Ramos (cell line): ENCODE measurements around the gene ZSWIM6.

Source experiments
- in situ Hi-C: fragments of 300-500 bp; cut with MboI; formaldehyde crosslinking; loops from one replicate; pipeline ENCODE4 v1.14.3; 2022; ENCODE audit warnings: low sequenced_read_pairs; ENCODE audit not compliant: unreplicated experiment

The ZSWIM6 gene

GRCh38 chr5:61431923-61432620, 100.0 kb downstream of the ZSWIM6 start:
- in situ Hi-C loops, result no loop called here

GRCh38 chr5:61435368-61435767, 103.3 kb downstream of the ZSWIM6 start:
- in situ Hi-C loops, result no loop called here

DNA sequence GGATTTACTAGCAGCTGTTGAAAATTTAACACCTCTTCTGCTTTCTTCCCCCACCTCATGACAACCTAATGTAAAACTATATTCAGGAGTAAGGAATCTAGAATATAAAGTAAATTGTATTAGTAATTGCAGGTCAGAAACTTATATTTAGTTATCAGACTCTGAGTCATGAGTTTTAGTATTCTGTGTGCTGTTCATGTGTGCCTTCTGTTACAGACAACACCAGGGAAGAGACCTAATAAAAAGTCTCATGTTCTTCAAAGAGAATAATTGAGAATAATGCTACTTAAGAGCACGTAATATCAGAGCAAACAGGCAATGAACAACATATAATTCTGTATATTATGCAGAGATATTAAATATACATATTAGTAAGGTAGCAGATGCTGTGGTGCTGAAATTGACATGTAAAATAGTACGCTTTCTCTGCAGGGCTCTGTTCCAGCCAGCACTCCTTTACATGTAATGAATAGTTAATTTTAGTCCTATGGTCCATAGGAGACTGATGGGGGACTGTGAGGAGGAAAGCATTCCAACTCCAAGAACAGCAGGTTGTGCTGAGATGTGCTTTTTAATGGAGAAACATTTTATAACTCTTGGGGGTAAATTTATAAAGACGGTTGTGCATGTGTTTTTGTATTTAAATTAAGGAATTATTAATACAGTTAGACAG, 106.4 kb downstream of the ZSWIM6 start:
- in situ Hi-C loops, result no loop called here

DNA sequence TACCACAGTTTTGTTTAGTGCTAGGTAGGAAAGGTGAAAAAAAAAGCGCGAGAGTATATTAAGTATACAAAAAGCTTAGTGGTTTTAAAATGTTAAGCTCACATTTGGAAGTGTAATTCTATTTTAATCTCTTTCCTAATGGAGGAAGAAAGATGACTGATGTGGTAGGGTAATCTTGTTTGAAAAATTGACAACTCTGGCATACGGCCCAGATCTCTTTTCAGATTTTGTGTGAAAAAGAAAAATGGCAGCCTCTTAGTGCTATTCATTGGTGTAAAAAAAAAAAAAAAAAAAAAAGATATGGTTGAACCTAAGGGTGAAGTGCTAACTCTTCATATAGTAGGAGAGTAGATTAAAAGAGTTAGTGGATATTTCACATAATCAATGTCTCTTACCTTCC, 108.0 kb downstream of the ZSWIM6 start:
- in situ Hi-C loops, result no loop called here

DNA sequence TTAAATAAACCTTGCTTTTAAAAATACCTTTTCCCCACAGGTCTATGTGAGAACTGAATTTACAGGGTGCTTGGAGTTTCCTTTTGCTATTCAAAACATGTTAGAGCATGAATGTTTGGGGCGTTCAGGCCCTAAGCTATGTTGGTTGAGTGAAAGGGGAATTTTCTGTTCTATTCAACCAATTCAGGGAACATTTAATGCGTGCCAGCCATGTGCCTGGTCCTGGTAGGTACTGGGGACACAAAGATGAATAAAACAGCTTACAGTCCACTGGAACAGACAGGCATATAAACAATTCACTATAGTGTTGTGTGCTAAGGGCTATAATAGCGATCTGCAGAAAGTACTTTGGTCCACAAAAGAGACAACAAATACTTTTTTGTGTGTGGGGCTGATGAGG, 108.5 kb downstream of the ZSWIM6 start:
- in situ Hi-C loops, result no loop called here

DNA sequence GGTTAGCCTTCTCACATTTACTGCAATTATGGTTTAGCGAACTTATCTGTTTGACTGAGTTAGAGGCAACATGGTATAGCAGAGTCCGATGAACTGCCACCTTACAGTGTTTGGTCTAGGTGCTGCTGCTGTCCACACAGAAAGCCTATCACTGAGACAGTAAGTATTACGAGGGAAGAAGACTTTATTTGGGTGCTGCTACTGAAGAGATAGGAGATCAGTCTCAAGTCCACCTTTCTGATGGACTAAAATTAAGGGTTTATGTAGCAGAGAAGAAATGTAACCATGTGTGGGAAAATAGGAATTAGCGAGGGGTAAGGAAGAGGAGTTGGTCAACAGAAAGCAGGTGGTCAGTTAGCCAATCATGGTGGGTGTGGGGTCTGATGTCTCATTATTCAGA, 109.7 kb downstream of the ZSWIM6 start:
- in situ Hi-C loops, result no loop called here

- in situ Hi-C loops, result no loop called here
Measured at GRCh38 chr5:61447780-61448495, 115.9 kb downstream of the ZSWIM6 start.

DNA sequence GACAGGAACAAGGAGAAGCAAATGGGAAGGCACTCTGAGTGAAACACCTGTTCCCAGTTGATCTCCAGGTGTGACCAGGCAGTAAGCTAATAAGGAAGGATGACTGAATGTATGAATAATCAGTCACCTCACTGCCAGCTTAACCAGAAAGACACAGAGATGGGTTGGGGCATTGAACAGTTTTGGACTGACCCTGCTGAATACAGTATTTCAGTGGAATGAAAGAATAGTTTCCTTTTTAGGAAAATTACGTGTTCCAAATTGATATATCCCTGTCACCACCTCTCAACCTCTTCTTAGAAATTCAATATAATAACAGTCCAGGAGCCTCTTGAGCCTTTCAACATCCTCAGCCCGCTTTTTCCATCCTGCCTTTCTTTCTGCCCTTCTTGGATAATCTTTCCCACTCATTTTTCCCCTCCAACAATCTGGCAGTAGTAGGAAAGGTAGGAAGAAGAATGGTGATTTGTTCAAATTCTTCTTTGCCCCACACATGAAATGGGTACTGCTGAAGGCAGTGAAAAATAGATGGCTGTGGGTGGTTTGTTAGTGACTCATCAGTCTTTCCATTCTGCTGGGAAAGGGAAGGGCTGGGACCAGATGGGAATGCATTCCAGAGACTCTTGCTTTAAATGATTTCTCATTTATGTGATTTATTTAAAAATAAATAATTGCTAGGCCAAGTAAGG, 117.9 kb downstream of the ZSWIM6 start:
- in situ Hi-C loops, result no loop called here

- in situ Hi-C loops, result no loop called here
Measured at GRCh38 chr5:61450493-61451279, 118.6 kb downstream of the ZSWIM6 start.

GRCh38 chr5:61455179-61456006, 123.3 kb downstream of the ZSWIM6 start:
- in situ Hi-C loops, result no loop called here

GRCh38 chr5:61460471-61460870, 128.4 kb downstream of the ZSWIM6 start:
- in situ Hi-C loops, result no loop called here

DNA sequence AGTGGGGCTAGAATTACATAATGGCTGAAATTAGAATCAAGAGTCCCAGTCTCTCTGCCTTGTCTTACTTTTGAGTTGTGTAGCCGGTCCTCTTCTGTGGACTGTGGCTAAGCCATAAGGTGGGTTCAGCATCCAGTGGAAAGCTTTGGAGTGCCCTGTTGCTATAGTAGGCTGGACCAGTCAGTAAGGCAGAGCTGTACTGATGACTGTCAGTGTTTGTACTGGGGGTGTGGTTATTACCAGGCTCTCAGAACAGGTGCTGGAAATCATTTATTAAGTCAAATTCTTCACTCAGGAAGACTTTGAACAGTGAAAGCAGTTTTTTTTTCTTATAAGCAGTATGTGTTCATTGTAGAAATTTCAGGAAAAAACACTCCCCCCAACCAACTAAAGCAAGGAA, 129.4 kb downstream of the ZSWIM6 start:
- in situ Hi-C loops, result no loop called here

GRCh38 chr5:61461926-61462325, 129.9 kb downstream of the ZSWIM6 start:
- in situ Hi-C loops, result no loop called here

DNA sequence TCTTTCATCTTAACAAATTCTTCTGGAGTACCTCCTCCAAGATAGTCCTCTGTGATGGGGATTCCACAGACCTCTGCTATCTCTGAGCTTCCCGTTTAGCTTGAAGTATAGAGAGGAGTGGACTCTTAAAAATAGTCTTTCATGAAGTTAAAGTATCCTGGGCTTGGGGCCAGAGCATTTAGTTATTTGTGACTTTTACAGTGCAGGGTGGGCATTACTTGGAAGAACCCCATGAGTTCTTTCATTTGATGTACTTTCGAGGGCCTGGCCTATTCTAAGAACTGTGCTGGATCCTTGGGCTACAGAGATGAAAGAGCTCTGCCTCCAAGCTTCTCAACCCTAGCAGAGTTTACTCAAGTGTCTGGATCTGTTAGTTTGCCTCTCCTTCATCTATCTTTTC, 131.5 kb downstream of the ZSWIM6 start:
- in situ Hi-C loops, result no loop called here

DNA sequence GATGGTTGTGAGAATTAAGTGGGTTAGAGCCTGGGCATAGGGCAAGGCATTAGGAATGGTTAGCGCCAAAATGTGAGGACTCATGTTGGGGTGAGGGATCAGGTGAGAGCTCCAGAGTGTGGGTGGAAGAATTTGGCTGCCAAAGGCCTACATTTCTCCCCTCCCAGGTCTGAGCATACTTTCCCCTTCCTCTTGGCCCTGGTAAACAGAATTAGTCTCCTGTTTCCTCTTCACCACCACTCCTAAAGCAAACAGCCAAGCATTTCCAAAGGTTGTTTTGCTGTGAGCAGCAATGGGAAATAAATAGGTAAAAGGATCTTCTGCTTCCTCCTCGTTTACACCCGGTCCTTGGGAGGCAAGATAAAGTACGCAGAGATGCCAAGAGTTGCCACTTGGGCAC, 132.5 kb downstream of the ZSWIM6 start:
- in situ Hi-C loops, result no loop called here

GRCh38 chr5:61465066-61465465, 133.0 kb downstream of the ZSWIM6 start:
- in situ Hi-C loops, result no loop called here

DNA sequence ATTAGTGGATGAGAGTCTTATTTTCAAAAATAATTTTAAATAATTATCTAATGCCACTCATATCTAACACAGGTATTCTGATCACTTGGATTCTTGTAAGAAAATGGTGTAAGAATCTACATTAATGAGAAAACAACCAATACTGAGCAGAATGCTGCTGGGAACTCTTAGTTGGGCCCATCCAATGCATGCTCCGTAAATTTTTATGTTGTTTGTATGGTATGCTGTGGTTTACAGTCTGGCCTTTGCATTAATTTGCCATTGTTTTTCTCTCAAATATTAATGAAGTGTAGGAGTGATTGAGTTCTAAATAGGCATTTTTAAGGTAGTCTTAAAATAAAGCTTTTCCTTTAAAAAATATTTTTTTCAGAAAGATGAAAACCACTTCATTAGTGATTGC, 133.4 kb downstream of the ZSWIM6 start:
- in situ Hi-C loops, result no loop called here

- in situ Hi-C loops, result no loop called here
Measured at GRCh38 chr5:61466017-61466416, 134.0 kb downstream of the ZSWIM6 start.

DNA sequence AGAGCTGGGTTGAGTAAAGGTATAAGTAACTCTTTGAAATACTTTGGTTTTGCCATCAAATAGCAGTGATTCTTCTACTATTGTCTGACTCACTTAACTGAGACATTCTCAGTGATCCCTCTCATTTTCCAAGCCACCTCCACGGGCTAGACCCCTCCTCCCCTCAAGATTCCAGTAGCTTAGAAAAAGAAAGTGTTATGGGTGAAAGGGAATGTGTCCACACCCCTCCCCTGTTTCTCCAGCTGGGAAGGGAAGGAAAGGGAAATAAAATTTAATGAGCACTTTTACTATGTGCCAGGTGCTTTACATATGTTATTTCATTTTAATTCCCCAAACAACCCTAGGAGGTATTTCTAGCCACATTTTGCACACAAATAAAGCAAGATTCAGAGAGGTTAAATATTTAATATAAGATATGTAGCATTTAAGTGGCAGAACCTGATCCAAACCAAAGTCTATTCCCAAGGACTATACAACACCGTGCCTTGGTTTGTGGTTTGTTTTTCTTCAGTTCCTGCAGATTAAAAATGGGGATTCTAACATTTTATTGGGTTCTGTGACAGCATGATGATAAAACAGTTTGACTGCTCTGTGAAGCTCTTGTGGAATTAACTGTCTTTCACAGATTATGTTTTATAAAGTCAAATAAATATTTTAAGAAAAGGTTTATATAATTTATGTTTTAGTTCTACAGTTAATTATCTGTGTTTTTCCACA, 135.9 kb downstream of the ZSWIM6 start:
- in situ Hi-C loops, result no loop called here
